ENCODE results near the gene CYP4F2.

DNA sequence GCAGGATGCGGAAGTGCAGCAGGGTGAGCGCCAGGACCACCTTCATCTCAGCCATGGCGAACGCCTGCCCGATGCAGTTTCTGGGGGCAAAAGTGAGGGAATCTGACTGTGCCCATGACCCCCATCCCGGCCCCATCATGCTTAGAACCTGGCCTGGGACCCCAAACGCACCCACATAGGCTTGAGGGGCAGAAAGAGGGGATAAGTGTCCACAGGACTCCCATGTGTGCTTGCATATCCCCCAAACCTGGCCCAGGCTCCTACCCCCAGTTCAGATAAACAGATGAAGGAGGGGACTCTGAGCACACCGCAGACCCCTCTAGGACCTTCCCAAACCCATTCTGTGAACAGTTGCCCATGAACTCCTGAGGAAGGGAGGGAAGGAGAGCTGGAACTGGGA is 16.0 kb upstream of the CYP4F2 start:
- TF ChIP-seq POLR2A (IDR thresholded peaks at IDR 0.05): no peak
- TF ChIP-seq, protein P1, sequence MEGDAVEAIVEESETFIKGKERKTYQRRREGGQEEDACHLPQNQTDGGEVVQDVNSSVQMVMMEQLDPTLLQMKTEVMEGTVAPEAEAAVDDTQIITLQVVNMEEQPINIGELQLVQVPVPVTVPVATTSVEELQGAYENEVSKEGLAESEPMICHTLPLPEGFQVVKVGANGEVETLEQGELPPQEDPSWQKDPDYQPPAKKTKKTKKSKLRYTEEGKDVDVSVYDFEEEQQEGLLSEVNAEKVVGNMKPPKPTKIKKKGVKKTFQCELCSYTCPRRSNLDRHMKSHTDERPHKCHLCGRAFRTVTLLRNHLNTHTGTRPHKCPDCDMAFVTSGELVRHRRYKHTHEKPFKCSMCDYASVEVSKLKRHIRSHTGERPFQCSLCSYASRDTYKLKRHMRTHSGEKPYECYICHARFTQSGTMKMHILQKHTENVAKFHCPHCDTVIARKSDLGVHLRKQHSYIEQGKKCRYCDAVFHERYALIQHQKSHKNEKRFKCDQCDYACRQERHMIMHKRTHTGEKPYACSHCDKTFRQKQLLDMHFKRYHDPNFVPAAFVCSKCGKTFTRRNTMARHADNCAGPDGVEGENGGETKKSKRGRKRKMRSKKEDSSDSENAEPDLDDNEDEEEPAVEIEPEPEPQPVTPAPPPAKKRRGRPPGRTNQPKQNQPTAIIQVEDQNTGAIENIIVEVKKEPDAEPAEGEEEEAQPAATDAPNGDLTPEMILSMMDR (IDR thresholded peaks at IDR 0.05): no peak

Data from Peyer's patch (tissue), 4 donors.